ENCODE measurements around the gene TGFBR3L. TPM values are rescaled to one million over a fixed set of nuclear protein-coding genes. Genes with fewer than 3 reads are reported as not detected.

The TGFBR3L gene
- total RNA-seq (2022; extraction: Qiagen RNA extraction), result 0.36 to 2.0 TPM (median 1.7 TPM) in 5 replicates

DNA sequence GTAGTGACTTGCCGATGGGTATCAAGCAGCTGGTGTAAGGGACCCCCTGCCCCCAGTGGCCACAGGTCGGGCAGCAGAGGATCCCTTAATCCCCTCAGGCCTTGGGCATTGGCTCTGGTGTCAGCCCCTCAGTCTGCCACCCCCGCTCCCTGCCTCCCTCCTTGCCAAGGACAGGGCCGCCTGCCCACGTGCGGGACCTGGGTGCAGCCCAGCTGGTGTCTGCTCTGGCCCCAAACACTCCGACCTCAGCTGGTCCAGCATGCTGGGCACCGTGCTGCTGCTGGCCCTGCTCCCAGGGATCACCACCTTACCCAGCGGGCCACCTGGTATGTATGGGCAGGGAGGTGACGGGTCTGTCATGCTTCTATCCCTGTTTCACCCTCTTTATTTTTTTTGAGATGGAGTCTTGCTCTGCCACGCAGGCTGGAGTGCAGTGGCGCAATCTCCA is at the start of gene TGFBR3L:
TGFBR3L (plus strand) TSS at position 233 of the 448 bp plus-strand sequence.

DNA sequence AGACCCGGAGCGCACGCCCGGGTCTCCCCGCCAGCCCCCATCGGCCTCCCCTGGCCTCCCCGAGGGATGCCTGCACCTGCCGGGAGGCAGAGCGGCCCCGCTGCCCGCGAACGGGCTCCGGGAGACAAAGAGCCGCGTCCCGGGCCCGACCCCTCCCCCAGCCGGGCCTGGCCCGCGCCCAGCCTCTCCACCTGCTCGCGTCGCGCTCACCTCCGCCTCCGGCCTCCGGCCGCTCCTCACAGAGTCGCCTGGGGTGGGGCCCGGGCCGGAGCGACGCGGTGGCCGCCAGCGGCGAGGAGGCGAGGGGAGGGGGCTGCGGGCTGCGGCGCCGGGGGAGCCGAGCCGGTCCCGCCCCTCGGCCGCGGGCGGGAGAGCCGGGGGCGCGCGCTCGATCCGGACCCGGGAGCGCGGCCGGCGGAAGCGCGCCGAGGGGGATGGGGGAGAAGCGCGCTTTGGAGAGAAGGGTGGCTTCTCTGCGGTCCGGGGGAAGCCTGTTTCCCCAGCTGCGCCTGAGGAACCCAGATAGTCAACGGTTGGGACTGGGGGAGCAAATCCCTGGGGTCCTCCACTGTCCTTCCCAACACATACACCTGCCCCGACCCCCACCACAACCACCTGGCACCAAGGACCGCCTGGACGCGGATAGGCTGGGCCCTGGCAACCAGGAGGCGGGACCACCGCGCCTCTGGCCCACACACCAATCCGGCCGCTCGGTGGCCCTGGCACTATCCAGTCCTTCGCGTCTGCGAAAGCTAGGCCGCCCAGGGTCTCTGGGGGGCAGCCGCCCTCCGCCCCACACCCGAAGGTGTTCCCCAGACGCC is 40.3 kb upstream of the TGFBR3L start, which contains the start of gene PRR36:
PRR36 (minus strand) TSS at position 315 of the 821 bp plus-strand sequence. CDS start 701 bp downstream, outside the sequence.

DNA sequence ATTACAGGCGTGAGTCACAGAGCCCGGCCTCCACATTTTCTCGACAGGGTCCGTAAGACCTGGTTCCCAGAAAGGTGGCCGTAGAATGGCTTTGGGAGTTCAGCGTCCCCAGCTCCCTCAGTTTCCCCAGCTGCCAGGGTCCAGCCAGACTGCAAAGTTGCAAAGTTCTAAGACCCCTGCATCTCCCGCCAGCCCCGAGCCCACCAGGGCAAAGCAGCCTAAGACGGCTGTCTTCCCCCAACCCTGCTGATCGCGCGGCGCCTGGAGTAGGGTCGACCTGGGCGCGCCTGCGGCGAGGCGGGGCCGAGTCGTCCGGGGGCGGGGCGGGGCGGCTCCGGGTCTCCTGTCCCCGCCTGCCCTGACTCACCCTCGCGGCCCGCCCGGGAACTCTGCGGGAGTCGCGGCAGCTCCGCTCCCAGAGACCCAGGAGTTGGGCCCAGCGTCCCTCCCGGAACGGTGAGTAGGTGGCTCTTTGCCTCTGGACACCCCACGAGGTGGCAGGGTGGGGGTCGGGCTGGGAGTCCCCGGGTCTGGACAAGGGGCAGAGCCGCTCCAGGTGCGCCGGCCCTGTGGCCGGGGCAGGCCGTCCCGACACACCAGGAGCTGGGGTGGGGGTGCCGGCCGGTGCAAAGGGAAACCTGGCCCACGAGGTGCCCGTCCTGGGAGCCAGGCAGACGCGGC is 26.3 kb upstream of the TGFBR3L start, which contains the start of gene LRRC8E:
LRRC8E (plus strand) TSS at position 366 of the 681 bp plus-strand sequence. CDS start 7,094 bp downstream, outside the sequence.

DNA sequence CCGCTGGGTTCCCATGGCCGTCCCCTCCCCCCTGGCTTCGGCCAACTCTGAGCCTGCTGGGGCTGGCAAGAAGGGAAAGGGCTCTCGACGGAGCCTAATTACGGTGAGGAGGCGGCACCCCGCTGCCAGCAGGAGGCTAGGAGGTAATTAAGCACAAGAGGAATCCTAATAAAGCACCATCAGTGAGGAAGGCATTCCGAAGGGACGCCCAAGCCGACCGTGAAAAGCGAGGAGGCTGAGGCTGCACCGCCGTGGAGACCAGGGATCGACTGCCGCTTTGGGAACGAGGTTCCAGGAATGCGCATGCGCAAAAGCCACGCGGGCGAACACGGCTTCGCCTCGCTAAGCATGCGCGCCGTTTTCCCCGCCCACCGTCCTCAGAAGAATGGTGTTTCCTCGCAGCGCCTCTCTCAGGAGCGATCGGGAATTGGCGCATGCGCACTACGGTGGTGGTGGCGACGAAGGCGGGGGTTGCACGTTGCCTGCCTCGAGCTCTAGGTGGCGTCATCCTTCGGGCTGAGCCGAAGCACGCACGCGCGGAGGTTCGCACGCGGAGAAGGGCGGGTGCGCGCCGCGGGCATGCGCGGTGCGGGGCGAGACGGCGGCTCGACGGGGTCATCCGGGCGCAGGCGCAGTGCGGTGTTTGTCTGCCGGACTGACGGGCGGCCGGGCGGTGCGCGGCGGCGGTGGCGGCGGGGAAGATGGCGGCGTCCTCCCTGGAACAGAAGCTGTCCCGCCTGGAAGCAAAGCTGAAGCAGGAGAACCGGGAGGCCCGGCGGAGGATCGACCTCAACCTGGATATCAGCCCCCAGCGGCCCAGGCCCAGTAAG is 11.2 kb upstream of the TGFBR3L start, which contains the start of gene MAP2K7:
MAP2K7 (plus strand) TSS at position 634 of the 830 bp plus-strand sequence; CDS start at position 702, 68 bp downstream.

DNA sequence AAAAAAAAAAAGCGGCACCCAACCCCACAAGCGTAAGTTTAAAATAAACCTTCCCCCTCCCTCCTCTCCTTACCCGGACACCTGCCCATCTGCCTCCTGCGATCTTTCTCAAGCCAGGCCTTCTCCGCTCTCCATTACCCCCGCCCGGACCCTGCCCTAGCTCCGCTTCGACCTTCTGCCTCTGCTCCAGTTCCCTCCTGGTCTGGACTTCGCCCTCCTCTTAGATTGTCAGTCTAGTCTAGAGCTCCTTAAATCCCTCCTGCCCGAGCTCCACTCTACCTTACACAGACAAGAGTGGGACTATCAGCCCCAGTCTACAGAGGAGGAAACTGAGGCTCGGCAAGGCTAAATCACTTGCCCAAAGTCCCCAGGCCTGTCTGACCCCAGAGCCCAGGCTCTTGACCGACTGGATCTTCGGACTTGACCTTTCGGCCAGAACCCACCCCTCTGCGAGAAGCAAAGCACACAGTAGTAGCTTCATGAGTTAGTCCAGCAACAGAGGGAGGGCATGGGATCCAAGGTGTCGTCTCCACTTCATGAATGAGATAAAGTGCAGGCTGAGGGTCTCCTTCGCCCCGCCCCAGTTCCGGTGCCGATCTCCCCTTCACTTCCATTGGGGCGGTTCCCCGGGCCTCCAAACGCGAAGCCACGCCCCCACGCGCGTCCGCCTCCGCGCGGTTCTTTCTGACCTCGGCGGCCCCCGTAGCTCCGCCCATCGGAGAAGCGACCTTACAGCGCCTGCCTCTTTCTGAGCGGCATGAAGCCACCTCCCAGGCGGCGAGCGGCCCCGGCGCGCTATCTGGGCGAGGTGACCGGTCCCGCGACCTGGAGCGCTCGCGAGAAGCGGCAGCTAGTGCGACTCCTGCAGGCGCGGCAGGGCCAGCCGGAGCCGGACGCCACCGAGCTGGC is 5.2 kb downstream of the TGFBR3L start, which contains the start of gene SNAPC2:
SNAPC2 (plus strand) TSS at position 729 of the 909 bp plus-strand sequence; CDS start at position 758, 29 bp downstream.

DNA sequence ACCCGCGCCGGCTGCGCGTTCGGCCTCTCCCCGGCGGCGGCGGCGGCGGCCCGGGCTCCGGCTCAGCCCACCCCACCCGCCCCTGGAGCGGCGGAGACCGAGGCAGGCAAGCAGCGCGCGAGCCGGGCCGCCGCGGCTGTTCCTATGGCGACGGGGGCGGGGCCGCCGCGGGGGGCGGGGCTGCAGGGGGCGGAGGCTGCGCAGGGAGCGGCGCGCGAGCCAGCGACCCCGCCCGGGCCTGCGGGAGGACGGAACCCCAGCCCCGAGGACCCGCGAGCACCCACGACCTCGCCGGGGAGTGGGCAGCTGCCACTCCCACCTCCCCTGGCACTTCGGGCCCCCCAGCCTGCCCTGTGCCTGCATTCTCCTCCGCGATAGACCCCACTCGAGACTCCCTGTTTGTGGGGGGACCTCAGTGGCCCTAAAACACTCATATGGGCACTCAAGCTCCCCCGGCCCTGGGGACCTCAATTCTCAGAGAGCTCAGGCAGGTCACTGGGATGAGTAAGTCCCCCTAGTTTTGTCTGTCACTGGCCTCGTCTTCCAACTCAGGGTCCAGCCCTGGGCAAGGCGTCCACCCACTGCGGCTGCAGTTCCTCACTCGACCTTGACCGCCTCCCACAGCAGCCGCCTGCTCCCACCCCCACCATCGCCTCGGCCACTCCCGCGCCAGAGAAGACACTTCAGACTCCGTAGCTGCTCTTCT is 11.5 kb downstream of the TGFBR3L start, which contains the start of gene CTXN1:
CTXN1 (minus strand) TSS at position 115 of the 706 bp plus-strand sequence. CDS start 597 bp downstream, outside the sequence.

DNA sequence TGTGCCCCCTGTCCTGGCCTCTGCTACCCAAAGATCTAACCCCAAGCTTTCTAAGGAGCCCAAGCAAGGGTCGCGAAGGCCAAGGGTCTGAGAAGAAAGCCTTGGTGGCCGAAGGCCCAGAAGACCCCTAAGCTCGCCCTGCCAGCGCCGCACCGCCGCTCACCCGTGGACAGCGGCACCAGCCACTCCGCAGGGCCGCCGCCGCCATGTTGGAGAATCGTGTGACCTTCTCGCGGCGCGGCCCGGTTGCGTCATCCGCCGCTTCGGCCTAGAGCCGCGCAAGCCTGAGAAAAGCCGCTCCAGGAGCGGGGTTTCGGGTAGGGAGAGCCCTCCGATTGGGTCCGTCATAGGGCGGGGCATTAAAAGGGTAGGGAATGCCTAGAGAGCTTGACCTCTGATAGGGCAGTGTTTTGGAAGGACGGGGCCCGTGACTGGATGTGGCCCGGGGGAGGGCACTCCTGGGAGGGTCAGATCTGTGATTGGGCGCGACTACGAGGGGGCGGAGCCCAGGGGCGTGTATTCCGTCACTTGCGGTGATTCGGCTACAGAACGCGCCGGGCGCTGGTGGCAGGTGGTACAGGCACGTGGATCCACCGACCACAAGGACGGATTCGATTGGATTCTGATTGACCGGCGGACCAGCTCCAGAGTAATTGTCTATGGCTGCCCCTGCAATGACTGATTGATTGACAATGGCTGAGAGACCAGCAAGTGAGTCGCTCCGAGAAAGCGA is 29.0 kb downstream of the TGFBR3L start, which contains the start of gene TIMM44:
TIMM44 (minus strand) TSS at position 223 of the 733 bp plus-strand sequence; CDS start at position 208, 15 bp downstream.

Other genes with a start within 250 kb of the TGFBR3L start
- gene RETN, start 245.8 kb upstream of the TGFBR3L start, total RNA-seq (2022; extraction: Qiagen RNA extraction), result not detected in 5 replicates
- not detected in 5 replicates for gene MCEMP1, start 237.7 kb upstream of the TGFBR3L start, total RNA-seq (2022; extraction: Qiagen RNA extraction)
- gene TRAPPC5, start 234.0 kb upstream of the TGFBR3L start, total RNA-seq (2022; extraction: Qiagen RNA extraction), result 50.6 to 101 TPM (median 96.9 TPM) in 5 replicates
- gene FCER2, start 212.7 kb upstream of the TGFBR3L start, total RNA-seq (2022; extraction: Qiagen RNA extraction), result not detected in 5 replicates
- not detected in 5 replicates for gene CLEC4G, start 182.7 kb upstream of the TGFBR3L start, total RNA-seq (2022; extraction: Qiagen RNA extraction)
- not detected in 5 replicates for gene CD209, start 167.3 kb upstream of the TGFBR3L start, total RNA-seq (2022; extraction: Qiagen RNA extraction)
- gene CLEC4M, start 151.6 kb upstream of the TGFBR3L start, total RNA-seq (2022; extraction: Qiagen RNA extraction), result not detected in 5 replicates
- 0.94 to 1.9 TPM (median 1.8 TPM) in 5 replicates for gene EVI5L, start 84.6 kb upstream of the TGFBR3L start, total RNA-seq (2022; extraction: Qiagen RNA extraction)
- 0.30 to 0.51 TPM (median 0.45 TPM) in 5 replicates for gene PRR36, start 40.4 kb upstream of the TGFBR3L start, total RNA-seq (2022; extraction: Qiagen RNA extraction)
- gene LRRC8E, start 26.3 kb upstream of the TGFBR3L start, total RNA-seq (2022; extraction: Qiagen RNA extraction), result 5.1 to 7.1 TPM (median 5.7 TPM) in 5 replicates
- 8.6 to 16.3 TPM (median 14.9 TPM) in 5 replicates for gene MAP2K7, start 11.0 kb upstream of the TGFBR3L start, total RNA-seq (2022; extraction: Qiagen RNA extraction)
- gene SNAPC2, start 5.5 kb downstream of the TGFBR3L start, total RNA-seq (2022; extraction: Qiagen RNA extraction), result 17.5 to 29.6 TPM (median 28.0 TPM) in 5 replicates
- gene CTXN1, start 11.3 kb downstream of the TGFBR3L start, total RNA-seq (2022; extraction: Qiagen RNA extraction), result 8.2 to 19.6 TPM (median 17.2 TPM) in 5 replicates
- gene TIMM44, start 28.8 kb downstream of the TGFBR3L start, total RNA-seq (2022; extraction: Qiagen RNA extraction), result 24.1 to 32.3 TPM (median 29.4 TPM) in 5 replicates
- 66.0 to 76.3 TPM (median 73.6 TPM) in 5 replicates for gene ELAVL1, start 90.8 kb downstream of the TGFBR3L start, total RNA-seq (2022; extraction: Qiagen RNA extraction)
- not detected in 5 replicates for gene CCL25, start 137.9 kb downstream of the TGFBR3L start, total RNA-seq (2022; extraction: Qiagen RNA extraction)
- not detected in 5 replicates for gene FBN3, start 234.8 kb downstream of the TGFBR3L start, total RNA-seq (2022; extraction: Qiagen RNA extraction)